ENCODE measurements around the gene STAMBP.
"Not testable (repeated sequence)": the region's sequence is repeated elsewhere in the genome, so short reads cannot be mapped to it uniquely, and the experiment has no call there.

Gene STAMBP

DNA sequence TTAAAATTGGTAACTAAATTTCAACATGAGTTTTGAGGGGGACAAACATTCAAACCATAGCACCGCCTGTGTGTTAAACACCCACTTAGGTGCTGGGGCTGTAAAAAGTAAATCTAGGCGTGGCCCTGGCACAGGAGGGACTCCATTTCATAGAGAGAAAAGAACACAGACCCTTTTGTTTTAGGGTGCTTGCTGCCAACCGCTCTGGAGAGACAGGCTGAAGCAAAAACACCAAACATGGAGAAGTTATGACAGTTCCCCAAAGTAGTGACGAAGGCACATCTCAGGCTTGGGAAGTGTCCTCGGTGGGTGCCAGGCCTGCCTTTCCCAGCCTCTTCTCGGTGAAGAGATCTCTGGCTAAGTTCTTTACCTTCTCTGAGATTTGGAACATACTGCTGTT lies 69.2 kb downstream of the STAMBP start:
- H3K27me3 ChIP-seq (ENCODE audit: low read depth, low read length) = no peaks in the 10 kb centered on the region
- H3K36me3 ChIP-seq (ENCODE audit: control insufficient read depth in 1 of 2, insufficient read depth in 2 of 2, low read length in 2 of 2) = peaks cover 3 to 23% of the 10 kb centered on the region in 2 donors
- peak overlapping the region; percentile 97 for H3K27ac ChIP-seq (ENCODE audit: low read length)
- H3K4me1 ChIP-seq (ENCODE audit: control insufficient read depth in 1 of 2, insufficient read depth in 2 of 2, low read length in 2 of 2) = peaks cover 4 to 16% of the 10 kb centered on the region in 2 donors
- no peaks in the 10 kb centered on the region for H3K9me3 ChIP-seq (ENCODE audit: control insufficient read depth in 1 of 2, low read length in 2 of 2)
- peak overlapping the region; percentile 63 to 87 for H3K4me3 ChIP-seq (ENCODE audit: low read depth in 1 of 2, low read length in 2 of 2)

DNA sequence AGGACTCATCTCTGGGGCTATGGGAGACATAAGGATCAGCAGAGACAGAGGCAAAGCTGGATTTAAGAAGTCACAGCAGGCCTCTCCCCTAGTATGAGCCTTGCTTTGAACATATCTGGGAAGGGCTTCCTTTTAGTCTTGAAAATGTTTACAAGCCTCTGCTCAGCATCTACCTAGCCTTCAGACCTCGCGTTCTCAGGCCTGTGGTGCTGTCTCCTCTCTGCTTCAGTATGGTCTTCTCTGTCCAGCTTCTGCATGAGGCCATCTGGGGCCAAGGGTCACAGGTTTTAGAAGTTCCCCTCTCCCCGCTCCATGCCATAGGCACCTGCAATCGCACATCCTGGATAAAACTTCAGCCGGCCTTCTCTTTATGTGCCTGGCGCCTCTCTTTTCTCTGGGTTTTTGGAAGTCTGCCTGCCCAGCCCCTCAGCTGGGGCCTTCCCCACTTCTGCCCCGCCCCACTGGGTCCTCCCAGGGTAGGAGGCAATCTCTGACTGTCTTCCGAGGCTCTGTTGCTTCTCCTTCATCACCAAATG lies 71.1 kb downstream of the STAMBP start:
- Histone ChIP-seq H3K27ac (ENCODE audit: low read length) (peak overlapping the region; percentile 43), H3K4me3 (ENCODE audit: low read depth in 1 of 2, low read length in 2 of 2) (peak overlapping the region; percentile 23 to 87), H3K36me3 (ENCODE audit: control insufficient read depth in 1 of 2, insufficient read depth in 2 of 2, low read length in 2 of 2) (peaks cover 0 to 23% of the 10 kb centered on the region in 2 donors), H3K9me3 (ENCODE audit: control insufficient read depth in 1 of 2, low read length in 2 of 2) (no peaks in the 10 kb centered on the region), H3K27me3 (ENCODE audit: low read depth, low read length) (no peaks in the 10 kb centered on the region), H3K4me1 (ENCODE audit: control insufficient read depth in 1 of 2, insufficient read depth in 2 of 2, low read length in 2 of 2) (peaks cover 4 to 16% of the 10 kb centered on the region in 2 donors)

DNA sequence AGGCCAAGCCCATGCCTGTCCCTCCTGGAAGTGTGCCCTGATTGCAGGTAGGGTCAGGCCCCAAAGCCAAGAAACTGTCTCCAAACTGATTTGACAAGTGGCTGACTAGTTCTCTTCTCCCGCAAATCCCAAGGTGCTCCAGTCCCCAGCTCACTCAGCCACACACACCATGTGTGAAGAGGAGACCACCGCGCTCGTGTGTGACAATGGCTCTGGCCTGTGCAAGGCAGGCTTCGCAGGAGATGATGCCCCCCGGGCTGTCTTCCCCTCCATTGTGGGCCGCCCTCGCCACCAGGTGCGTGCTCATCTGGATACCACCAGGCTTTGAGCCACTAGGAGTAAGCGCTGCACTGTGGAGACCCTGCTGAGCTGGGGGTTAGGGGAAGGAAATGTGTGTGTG lies 72.4 kb downstream of the STAMBP start:
- H3K4me3 ChIP-seq (ENCODE audit: low read depth in 1 of 2, low read length in 2 of 2) = peak overlapping the region in 1 of 2 donors; percentile 5
- H3K36me3 ChIP-seq (ENCODE audit: control insufficient read depth in 1 of 2, insufficient read depth in 2 of 2, low read length in 2 of 2) = peaks cover 0 to 20% of the 10 kb centered on the region in 2 donors
- peaks cover 4 to 16% of the 10 kb centered on the region in 2 donors for H3K4me1 ChIP-seq (ENCODE audit: control insufficient read depth in 1 of 2, insufficient read depth in 2 of 2, low read length in 2 of 2)

DNA sequence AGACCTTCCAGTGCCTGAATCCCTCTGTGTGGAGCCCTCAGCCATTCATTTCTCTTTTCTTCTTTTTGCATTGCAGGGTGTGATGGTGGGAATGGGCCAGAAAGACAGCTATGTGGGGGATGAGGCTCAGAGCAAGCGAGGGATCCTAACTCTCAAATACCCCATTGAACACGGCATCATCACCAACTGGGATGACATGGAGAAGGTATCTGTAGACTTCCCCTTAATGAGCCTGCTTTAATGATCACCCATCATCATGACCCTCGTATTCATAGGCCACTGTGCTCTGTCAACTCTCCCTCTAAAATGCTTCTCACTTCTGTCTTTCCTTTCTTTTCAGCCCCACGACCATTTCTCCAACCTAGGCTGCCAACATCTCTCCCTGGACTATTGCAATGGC lies 73.5 kb downstream of the STAMBP start:
- peaks cover 4 to 12% of the 10 kb centered on the region in 2 donors for H3K4me1 ChIP-seq (ENCODE audit: control insufficient read depth in 1 of 2, insufficient read depth in 2 of 2, low read length in 2 of 2)
- H3K27ac ChIP-seq (ENCODE audit: low read length) = no peak overlapping the region
- H3K9me3 ChIP-seq (ENCODE audit: control insufficient read depth in 1 of 2, low read length in 2 of 2) = no peaks in the 10 kb centered on the region
- H3K27me3 ChIP-seq (ENCODE audit: low read depth, low read length) = no peaks in the 10 kb centered on the region
- peaks cover 0 to 15% of the 10 kb centered on the region in 2 donors for H3K36me3 ChIP-seq (ENCODE audit: control insufficient read depth in 1 of 2, insufficient read depth in 2 of 2, low read length in 2 of 2)
- no peak overlapping the region for H3K4me3 ChIP-seq (ENCODE audit: low read depth in 1 of 2, low read length in 2 of 2)

More for the DNA sequence above, 72.4 kb downstream of the STAMBP start:
- Histone ChIP-seq H3K27ac (ENCODE audit: low read length) (no peak overlapping the region), H3K27me3 (ENCODE audit: low read depth, low read length) (no peaks in the 10 kb centered on the region), H3K9me3 (ENCODE audit: control insufficient read depth in 1 of 2, low read length in 2 of 2) (no peaks in the 10 kb centered on the region)

DNA sequence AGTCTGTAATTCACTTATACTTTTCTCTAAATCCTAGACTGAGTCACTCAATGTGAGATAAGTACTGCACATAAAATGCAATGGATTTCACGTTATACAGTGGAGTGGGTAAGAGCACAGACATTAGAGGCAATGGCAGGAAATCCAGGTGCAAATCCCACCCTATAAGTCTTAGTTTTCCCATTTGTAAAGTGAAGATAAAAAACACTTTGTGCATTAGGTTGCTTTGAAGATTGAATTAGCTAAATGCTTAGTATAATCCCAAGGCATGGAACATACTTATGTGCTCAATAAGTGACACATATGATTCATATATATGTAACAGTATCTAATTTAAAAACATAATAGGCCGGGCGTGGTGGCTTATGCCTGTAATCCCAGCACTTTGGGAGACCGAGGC lies 74.6 kb downstream of the STAMBP start:
- no peaks in the 10 kb centered on the region for H3K27me3 ChIP-seq (ENCODE audit: low read depth, low read length)

DNA sequence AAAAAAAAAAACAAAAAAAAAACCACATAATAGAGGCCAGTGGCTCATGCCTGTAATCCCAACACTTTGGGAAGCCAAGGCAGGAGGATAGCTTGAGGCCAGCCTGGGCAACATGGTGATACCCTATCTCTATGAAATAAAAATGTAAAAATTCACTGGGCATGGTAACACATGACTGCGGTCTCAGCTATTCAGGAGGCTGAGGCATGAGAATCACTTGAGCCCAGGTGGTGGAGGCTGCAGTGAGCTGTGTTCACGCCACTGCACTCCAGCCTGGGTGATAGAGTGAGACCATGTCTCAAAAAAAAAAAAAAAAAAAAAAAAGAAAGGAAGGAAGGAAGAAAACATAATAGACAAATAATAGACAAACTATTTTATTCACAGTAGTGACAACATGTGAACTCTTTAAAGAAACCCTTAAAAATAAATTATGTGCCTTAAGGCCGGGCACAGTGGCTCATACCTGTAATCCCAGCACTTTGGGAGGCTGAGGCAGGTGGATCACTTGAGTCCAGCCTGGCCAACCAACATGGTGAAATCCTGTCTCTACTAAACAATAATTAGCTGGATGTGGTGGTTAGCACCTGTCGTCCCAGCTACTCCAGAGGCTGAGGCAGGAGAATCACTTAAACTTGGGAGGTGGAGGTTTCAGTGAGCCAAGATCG lies 75.3 kb downstream of the STAMBP start:
- H3K4me3 ChIP-seq (ENCODE audit: low read depth in 1 of 2, low read length in 2 of 2); H3K27ac ChIP-seq (ENCODE audit: low read length); H3K9me3 ChIP-seq (ENCODE audit: control insufficient read depth in 1 of 2, low read length in 2 of 2); H3K27me3 ChIP-seq (ENCODE audit: low read depth, low read length): not testable (repeated sequence)
- peaks cover 0 to 20% of the 10 kb centered on the region in 2 donors for H3K4me1 ChIP-seq (ENCODE audit: control insufficient read depth in 1 of 2, insufficient read depth in 2 of 2, low read length in 2 of 2)
- peaks cover 3 to 24% of the 10 kb centered on the region in 2 donors for H3K36me3 ChIP-seq (ENCODE audit: control insufficient read depth in 1 of 2, insufficient read depth in 2 of 2, low read length in 2 of 2)

More for the DNA sequence above, 74.6 kb downstream of the STAMBP start:
- Histone ChIP-seq H3K27ac (ENCODE audit: low read length) (no peak overlapping the region), H3K4me3 (ENCODE audit: low read depth in 1 of 2, low read length in 2 of 2) (no peak overlapping the region), H3K36me3 (ENCODE audit: control insufficient read depth in 1 of 2, insufficient read depth in 2 of 2, low read length in 2 of 2) (peaks cover 0 to 19% of the 10 kb centered on the region in 2 donors), H3K9me3 (ENCODE audit: control insufficient read depth in 1 of 2, low read length in 2 of 2) (no peaks in the 10 kb centered on the region), H3K4me1 (ENCODE audit: control insufficient read depth in 1 of 2, insufficient read depth in 2 of 2, low read length in 2 of 2) (peaks cover 0 to 16% of the 10 kb centered on the region in 2 donors)

DNA sequence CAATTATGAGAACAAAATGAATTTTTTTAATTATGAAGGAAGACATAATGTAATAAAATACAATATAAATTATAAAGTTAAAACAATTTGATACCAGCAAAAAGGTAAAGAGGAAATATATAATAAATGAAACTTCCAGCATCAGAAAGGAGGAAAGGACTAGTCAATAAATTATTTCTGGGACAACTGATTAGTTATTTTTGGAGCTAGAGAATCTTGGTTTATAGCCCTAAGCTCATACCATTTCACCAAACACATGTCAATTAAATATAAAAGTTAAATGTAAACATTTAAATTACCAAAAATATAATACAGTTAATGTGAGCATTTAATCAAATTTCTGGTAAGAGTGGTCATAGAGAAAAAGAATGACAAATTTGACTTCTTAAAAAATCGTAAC lies 76.2 kb downstream of the STAMBP start:
- H3K27me3 ChIP-seq (ENCODE audit: low read depth, low read length) = no peaks in the 10 kb centered on the region
- peaks cover 0 to 20% of the 10 kb centered on the region in 2 donors for H3K4me1 ChIP-seq (ENCODE audit: control insufficient read depth in 1 of 2, insufficient read depth in 2 of 2, low read length in 2 of 2)
- no peak overlapping the region for H3K4me3 ChIP-seq (ENCODE audit: low read depth in 1 of 2, low read length in 2 of 2)
- peaks cover 4 to 28% of the 10 kb centered on the region in 2 donors for H3K36me3 ChIP-seq (ENCODE audit: control insufficient read depth in 1 of 2, insufficient read depth in 2 of 2, low read length in 2 of 2)
- H3K9me3 ChIP-seq (ENCODE audit: control insufficient read depth in 1 of 2, low read length in 2 of 2) = no peaks in the 10 kb centered on the region
- no peak overlapping the region for H3K27ac ChIP-seq (ENCODE audit: low read length)

DNA sequence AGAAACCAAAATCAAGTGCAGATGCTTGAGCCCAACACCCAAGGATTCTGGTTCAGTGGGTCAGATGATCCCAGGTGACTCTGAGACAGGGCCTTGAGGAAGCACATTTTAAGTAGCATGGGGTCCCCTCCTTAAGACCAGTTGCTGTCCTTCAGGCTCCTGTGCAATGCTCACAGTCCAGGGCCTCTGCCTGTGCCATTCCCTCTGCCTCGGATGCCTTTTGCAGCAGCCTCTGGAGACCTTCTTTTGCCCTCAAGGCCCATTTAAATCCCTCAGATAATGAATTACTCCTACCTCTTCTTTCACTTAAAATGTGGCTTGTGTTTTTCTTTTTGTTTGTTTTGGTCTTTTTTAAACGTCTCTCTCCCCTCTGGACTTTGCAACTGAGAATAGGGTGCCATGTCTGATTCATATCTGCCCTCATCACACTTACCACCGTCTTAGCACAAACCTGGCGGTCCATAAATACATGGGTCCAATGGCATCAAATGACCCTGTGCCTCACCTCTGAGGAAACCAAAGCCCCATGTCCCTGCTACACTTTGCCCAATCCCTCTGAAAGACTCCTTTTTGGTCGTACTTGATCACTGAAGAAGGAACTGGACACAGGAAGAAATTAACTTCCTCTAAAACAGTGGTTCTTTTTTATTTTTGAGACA lies 78.2 kb downstream of the STAMBP start:
- Histone ChIP-seq H3K27ac (ENCODE audit: low read length) (no peak overlapping the region), H3K9me3 (ENCODE audit: control insufficient read depth in 1 of 2, low read length in 2 of 2) (no peaks in the 10 kb centered on the region), H3K4me1 (ENCODE audit: control insufficient read depth in 1 of 2, insufficient read depth in 2 of 2, low read length in 2 of 2) (peaks cover 0 to 10% of the 10 kb centered on the region in 2 donors), H3K36me3 (ENCODE audit: control insufficient read depth in 1 of 2, insufficient read depth in 2 of 2, low read length in 2 of 2) (peaks cover 4 to 24% of the 10 kb centered on the region in 2 donors), H3K27me3 (ENCODE audit: low read depth, low read length) (no peaks in the 10 kb centered on the region), H3K4me3 (ENCODE audit: low read depth in 1 of 2, low read length in 2 of 2) (no peak overlapping the region)

DNA sequence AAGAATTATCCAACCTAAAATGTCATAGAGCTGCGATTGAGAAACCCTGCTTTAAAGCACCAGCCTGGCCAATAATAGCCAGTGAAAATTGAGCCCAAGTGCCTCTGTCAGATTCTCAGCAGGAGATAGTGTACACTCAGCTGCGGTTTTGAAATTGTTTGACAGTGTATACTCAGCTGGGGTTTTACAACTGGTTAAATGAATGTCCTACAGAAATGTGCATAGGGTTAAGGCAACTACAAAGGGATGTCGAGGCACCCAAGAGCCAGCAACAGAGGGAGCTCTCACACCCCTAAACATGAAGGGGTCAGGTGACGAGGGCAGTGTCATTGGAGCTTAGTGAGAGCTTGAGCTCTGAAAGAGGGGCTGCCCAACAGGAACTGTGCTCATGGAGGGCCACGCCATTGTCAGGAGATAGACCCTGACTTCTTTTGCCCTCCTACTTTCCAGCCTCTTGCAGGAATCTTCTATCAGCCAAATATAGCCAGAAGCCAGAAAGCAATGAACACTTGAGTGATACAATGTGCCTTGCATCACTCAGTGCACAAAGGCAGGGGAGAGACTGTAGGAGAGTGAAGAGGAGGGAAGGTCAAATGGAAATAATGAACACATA lies 79.2 kb downstream of the STAMBP start:
- Histone ChIP-seq H3K9me3 (ENCODE audit: control insufficient read depth in 1 of 2, low read length in 2 of 2) (no peaks in the 10 kb centered on the region), H3K4me1 (ENCODE audit: control insufficient read depth in 1 of 2, insufficient read depth in 2 of 2, low read length in 2 of 2) (peaks cover 0 to 10% of the 10 kb centered on the region in 2 donors), H3K27ac (ENCODE audit: low read length) (no peak overlapping the region), H3K36me3 (ENCODE audit: control insufficient read depth in 1 of 2, insufficient read depth in 2 of 2, low read length in 2 of 2) (peaks cover 8 to 28% of the 10 kb centered on the region in 2 donors), H3K4me3 (ENCODE audit: low read depth in 1 of 2, low read length in 2 of 2) (no peak overlapping the region), H3K27me3 (ENCODE audit: low read depth, low read length) (no peaks in the 10 kb centered on the region)

DNA sequence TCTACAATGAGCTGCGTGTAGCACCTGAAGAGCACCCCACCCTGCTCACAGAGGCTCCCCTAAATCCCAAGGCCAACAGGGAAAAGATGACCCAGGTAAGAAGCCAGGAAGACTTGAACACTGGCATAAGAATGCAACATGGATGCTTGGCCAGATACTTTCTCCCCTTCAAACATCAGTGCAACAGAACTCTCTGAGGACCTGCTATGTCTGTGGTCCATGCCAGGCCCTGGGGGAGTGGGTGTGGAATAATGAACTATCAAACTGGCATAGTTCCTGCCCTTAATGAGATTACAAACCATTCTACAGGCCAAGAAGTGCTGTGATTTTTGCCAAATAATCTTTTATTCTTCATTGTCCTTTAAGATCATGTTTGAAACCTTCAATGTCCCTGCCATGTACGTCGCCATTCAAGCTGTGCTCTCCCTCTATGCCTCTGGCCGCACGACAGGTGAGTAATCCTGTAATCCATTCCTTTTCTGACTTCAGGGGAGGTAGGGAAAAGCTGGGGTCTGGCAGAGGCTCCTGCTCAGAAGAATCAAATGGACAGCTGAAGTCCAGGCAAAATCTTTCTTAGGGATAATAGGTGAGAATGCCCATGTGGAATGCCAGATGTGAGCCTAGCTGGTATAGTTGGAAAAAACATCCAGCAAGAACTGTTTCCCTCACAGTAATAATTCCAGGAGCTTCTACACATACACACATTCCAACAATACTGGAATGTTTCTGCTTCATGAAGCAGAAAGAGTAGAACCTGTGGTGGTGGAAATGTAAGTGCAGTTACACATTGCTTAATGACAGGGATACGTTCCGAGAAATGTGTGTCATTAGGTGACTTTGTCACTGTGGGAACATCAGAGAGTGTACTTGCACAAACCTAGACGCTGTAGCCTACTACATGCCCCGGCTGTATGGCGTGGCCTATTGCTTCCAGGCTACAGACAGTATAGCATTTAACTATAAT lies 80.2 kb downstream of the STAMBP start:
- H3K36me3 ChIP-seq (ENCODE audit: control insufficient read depth in 1 of 2, insufficient read depth in 2 of 2, low read length in 2 of 2) = peaks cover 8 to 34% of the 10 kb centered on the region in 2 donors
- H3K4me3 ChIP-seq (ENCODE audit: low read depth in 1 of 2, low read length in 2 of 2) = no peak overlapping the region
- no peaks in the 10 kb centered on the region for H3K27me3 ChIP-seq (ENCODE audit: low read depth, low read length)
- peak overlapping the region; percentile 40 for H3K27ac ChIP-seq (ENCODE audit: low read length)
- no peaks in the 10 kb centered on the region for H3K9me3 ChIP-seq (ENCODE audit: control insufficient read depth in 1 of 2, low read length in 2 of 2)
- H3K4me1 ChIP-seq (ENCODE audit: control insufficient read depth in 1 of 2, insufficient read depth in 2 of 2, low read length in 2 of 2) = peaks cover 0 to 10% of the 10 kb centered on the region in 2 donors
